GM19324 (cell line): ENCODE measurements around the gene SORCS3.

Source experiments
- ATAC-seq: cut with Tn5 transposase; IDR thresholded peaks from one replicate; pipeline ENCODE4 v1.9.1; 2021; ENCODE audit warnings: mild to moderate bottlenecking, moderate library complexity; ENCODE audit not compliant: unreplicated experiment, low FRiP score

SORCS3 gene

GRCh38 chr10:104642658-104643302, 1.7 kb downstream of the SORCS3 start:
- no peak for ATAC-seq

- no peak for ATAC-seq
Observed at GRCh38 chr10:104643303-104643663, 2.2 kb downstream of the SORCS3 start.

DNA sequence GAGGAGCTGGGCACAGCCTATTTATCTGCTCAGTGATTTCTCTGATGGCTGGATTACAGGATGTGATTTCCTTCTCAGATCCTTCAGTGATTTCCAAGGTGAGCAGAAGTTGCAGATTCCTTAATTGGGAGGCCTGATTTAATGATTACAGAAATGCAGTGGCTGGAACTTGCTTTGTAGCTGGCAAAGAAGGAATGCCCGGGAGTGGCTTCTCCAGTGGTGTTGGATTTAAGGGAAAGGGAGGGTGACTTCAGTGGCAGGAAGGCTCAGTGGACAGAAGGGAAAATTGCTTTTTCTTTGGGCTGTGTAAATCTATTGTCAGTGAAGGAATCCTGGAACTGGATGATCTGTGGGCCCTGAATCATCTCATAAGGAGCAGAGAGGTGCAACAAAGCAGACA, 5.1 kb downstream of the SORCS3 start:
- ATAC-seq = no peak

GRCh38 chr10:104648421-104648820, 7.3 kb downstream of the SORCS3 start:
- ATAC-seq = no peak

GRCh38 chr10:104650072-104650471, 9.0 kb downstream of the SORCS3 start:
- ATAC-seq = no peak

DNA sequence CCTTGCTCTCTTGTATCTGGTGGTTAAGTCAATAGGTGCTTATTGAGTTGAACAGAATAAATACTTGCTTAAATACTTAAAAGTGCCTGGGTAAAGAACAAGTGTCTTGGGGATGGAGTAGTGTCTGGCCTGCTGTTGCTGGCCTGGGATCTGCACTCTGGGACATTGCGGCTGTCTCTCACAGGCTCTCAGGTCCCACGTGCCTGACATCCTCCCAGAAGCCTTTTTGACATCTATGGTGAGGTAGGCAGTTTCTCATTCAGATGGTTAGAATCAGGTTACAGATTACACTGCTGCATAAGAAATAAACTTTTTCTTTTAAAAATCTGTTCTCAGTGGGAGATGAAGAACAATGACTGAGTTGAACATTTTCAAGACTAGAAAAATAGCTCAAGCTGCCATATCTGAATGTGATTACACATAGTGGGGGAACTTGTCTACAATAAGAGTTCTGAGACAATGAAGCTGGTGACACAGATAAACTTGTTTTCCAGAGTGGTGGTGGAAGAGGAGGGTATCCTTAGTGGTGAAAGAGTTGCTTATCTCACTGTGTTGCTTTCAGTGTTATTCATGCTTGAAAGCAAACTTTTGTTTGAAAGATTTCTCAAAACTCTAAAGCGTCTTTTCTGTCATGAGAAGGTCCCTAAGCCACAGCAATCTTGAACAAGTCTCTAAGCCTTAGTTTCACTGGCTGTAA, 9.7 kb downstream of the SORCS3 start:
- ATAC-seq = no peak

- ATAC-seq = no peak
Observed at GRCh38 chr10:104657036-104657435, 15.9 kb downstream of the SORCS3 start.

- no peak for ATAC-seq
Observed at GRCh38 chr10:104657457-104657856, 16.4 kb downstream of the SORCS3 start.

- ATAC-seq = no peak
Observed at GRCh38 chr10:104658067-104658466, 17.0 kb downstream of the SORCS3 start.

DNA sequence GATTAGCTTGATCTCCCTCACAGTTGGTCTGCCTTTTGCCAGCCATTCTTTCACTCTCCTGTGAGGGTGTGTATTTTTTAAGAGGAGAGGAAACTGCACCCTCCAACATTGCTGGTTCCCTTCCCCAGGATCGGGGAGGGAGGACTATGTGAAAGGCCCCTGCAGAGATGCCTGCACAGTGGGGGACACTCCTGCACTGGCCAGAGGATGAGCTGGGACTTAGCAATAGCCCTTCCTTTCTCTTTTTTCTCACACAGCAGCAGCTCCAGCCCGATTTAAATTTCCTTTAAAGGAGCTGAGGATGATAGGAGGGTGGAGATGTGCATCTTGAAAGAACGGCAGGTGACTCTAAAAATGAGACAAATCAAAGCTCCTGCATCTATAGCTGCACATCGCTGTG, 18.7 kb downstream of the SORCS3 start:
- no peak for ATAC-seq

DNA sequence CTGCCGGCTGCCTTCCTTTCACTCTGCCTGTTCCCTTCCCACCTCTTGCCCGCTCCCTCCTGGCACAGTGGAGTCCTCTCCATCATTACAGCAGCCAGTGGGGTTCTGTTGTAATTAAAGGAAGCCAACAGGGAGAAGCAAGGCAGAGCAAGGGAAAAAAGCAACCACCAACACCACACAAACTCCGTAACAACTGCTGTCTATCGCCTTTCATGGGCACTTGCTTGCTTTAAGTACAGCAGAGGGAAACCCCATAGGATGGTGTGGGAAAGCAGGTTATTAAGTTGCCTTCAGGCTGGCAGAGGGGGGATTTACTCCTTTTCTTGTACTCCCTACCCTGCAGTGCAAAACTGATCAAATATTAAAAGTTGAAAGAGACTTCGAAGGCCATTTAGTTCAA, 22.0 kb downstream of the SORCS3 start:
- no peak for ATAC-seq

DNA sequence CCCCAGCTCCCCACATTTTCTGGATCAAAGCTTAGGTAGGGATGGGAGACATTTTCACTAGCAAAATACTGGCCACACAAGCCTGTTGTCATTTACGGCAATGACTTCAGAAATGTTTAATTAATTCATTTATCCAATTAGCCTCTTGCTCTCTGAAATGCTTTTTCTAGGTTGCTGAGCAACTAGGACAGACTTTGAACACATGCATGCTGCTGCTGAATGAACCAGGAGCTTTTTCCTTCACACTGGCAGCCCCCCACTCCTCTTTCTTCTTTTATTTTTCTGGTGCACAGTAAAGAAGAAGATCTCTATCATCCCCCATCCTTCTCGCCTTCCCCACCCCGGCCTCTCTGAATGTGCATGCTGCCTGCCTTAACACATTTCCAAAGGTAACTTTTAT, 22.5 kb downstream of the SORCS3 start:
- no peak for ATAC-seq

GRCh38 chr10:104664205-104664604, 23.1 kb downstream of the SORCS3 start:
- no peak for ATAC-seq

DNA sequence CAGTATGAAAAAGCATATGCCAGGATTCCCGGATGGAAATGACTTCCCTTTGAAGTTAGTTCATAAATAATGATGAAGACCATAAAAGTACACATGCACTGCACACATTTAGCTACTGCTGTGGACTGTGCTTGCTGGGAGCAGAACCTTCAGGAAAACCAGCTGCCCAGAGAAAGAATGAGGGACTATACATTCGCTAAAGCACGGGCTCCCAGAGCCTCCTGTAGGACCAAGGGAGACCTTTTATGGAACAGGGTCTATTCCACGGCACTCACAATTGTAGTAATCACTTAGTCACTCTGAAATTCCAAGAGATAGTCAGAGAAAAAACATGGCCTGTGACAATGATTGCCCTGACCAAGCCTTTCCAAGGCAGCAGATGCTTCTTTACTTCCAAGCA, 24.1 kb downstream of the SORCS3 start:
- ATAC-seq = no peak

DNA sequence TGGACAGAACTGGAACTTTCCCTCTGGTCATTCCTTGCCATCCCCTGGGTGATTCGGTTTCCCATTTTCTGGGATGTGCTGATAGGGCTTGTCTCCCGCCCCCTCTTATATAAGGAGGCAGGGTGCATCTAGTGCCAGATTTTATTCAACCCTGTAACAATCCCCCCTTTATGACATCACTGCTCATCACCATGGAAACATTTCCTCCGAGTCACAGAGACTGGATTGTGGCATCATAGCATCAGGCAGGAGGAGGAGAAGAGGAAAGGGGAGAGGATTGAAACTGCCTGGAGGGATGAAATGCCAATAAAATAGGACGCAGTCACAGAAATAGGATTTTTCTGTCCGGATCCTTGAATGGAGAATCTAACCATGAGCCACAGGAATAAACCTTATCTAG, 25.0 kb downstream of the SORCS3 start:
- no peak for ATAC-seq

- ATAC-seq = no peak
Observed at GRCh38 chr10:104676874-104677273, 35.8 kb downstream of the SORCS3 start.

- no peak for ATAC-seq
Observed at GRCh38 chr10:104678658-104679057, 37.6 kb downstream of the SORCS3 start.

GRCh38 chr10:104680467-104681401, 39.6 kb downstream of the SORCS3 start:
- no peak for ATAC-seq

GRCh38 chr10:104681485-104681884, 40.4 kb downstream of the SORCS3 start:
- ATAC-seq = no peak

DNA sequence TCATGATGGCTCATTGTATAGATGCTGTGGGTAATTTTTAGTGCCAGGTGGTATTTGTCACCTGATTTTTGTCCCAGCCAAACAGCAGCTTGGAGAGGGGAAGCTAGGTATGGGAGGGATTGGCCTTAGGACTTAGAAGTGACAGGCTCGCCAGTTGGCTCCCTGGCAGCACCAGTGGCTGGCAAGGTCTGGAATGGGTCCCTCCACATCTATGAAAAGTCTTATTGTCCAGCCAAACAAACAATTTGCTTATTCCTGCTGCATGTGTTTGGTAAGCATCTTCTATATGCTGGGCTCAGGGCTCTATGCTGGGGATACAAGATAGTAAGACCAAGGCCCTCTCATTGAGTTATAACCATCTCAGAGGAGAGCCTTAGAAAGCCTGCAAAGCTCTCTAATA, 42.5 kb downstream of the SORCS3 start:
- ATAC-seq = no peak

DNA sequence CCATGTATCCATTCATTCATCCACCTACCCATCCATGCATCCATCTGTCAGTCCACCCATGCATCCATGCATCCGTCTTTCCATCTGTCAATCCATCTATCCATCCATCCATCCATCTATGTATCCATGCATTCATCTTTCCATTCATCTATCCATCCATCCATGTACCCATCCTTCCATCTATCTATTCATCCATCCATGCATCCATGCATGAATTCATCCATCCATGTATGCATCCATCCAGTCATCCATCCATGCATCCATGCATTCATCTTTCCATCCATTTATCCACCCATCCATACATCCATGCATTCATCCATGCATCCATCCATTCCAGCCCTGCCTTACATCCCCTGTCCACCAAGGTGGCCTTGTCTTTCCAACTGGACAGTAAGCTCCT, 45.7 kb downstream of the SORCS3 start:
- ATAC-seq = no peak
